ENCODE measurements around the gene INSR. TPM values are rescaled to one million over a fixed set of nuclear protein-coding genes. Genes with fewer than 3 reads are reported as not detected.
A peak's percentile ranks its signal among the peaks of the same experiment; 100 is the strongest.
"Not testable (repeated sequence)": the region's sequence is repeated elsewhere in the genome, so short reads cannot be mapped to it uniquely, and the experiment has no call there.

The INSR gene
- total RNA-seq, 1 donor from 2014 or later, result 71.9 TPM

DNA sequence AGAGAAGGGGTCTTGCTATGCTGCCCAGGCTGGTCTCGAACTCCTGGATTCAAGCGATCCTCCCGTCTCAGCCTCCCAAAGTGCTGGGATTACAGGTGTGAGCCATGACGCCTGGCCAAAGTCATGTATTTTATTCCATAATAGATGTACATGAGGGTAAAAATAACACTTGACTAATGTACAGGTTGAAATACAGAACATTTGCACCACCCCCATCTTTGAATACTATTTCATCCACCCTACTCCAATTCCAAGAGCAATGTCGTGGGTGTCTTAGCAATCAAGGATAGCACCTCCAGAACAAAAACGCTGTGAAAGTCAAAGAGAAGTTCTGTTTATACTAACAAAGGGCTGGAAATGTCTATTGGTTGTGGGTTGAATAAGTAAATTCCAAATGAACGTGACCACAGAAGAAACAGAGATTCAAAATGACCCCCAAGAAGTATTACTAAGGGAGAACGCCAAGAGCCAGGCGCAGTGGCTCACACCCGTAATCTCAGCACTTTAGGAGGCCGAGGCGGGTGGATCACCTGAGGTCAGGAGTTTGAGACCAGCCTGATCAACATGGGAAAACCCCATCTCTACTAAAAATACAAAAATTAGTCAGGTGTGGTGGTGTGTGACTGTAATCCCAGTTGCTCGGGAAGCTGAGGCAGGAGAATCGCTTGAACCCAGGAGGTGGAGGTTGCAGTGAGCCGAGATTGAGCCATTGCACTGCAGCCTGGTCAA is 84.5 kb downstream of the INSR start:
- ATAC-seq (ENCODE audit: poor library complexity); intact Hi-C loops (cut with DNase I); DNase-seq: not testable (repeated sequence)

DNA sequence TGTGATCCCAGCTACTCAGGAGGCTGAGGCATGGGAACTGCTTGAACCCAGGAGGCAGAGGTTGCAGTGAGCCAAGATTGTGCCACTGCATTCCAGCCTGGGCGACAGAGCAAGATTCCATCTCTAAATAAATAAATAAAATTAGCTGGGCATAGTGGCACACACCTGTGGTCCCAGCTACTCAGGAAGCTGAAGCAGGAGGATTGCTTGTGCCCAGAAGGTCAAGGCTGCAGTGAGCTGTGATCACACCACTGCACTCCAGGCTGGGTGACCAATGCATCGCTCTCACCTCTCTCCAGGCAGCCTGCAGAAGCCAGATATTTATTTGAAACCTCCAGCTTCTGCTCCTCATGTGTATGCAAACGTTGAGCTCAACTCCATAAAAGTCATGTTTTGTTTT is 85.2 kb downstream of the INSR start:
- intact Hi-C loops (cut with DNase I); ATAC-seq (ENCODE audit: poor library complexity); DNase-seq: not testable (repeated sequence)

DNA sequence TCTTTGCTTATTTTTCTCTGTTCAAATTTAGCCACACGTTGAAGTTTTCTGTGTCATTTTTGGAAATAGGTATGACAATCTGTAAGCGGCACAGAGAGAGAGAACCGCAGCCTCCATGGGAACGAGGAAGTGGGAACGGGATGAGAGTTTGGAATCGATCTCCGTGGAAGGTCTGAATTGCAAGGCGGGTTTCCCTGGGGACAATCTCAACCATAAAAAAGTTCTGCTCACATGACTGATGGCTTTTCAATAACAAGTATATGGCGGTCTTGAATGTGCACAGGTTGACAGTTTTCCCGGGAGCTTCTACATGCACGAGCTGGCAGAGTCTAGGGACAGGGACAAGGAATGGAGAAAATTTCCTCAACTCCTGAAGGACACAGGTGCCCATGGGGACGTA is 90.9 kb downstream of the INSR start:
- ATAC-seq (ENCODE audit: poor library complexity) (no peak), DNase-seq (no peak)
- intact Hi-C loops (cut with DNase I), result no loop called here

DNA sequence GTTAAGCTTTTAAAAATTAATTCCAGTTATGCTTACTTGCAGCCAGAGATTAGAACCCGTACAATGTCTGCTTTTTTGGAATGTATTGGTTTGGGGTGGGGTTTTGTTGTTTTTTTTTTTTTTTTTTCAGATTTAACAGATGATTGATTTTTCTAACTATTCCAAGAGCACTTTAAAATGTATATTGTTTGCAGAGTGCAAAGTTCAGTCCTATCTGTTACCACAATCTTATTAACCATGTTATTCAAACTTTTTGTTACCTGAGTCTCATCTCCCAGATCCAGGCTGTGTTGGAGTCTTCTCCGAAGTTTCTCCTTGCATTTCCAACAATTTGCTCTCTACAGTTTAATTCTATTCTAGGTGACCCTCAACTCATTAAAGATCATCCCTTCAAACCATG is 91.3 kb downstream of the INSR start:
- DNase-seq, result no peak
- no peak for ATAC-seq (ENCODE audit: poor library complexity)
- intact Hi-C loops (cut with DNase I), result no loop called here

DNA sequence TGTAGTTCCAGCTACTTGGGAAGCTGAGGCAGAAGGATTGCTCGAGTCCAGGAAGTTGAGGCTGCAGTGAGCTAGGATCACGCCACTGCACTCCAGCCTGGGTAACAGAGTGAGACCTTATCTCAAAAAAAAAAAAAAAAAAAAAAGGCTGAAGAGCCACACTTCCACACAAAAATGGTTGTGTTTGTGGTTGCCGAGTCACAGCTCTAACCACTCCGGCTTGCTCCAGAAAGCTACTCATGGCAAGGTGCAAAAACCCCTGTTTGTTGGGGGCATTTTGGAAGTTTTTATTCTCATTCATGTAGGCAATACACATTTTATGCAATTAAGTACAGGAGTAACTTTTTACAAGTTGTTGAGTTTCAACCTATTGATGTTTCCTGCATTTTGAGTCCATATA is 93.5 kb downstream of the INSR start:
- DNase-seq (no peak), ATAC-seq (ENCODE audit: poor library complexity) (no peak)
- intact Hi-C loops (cut with DNase I), result no loop called here

DNA sequence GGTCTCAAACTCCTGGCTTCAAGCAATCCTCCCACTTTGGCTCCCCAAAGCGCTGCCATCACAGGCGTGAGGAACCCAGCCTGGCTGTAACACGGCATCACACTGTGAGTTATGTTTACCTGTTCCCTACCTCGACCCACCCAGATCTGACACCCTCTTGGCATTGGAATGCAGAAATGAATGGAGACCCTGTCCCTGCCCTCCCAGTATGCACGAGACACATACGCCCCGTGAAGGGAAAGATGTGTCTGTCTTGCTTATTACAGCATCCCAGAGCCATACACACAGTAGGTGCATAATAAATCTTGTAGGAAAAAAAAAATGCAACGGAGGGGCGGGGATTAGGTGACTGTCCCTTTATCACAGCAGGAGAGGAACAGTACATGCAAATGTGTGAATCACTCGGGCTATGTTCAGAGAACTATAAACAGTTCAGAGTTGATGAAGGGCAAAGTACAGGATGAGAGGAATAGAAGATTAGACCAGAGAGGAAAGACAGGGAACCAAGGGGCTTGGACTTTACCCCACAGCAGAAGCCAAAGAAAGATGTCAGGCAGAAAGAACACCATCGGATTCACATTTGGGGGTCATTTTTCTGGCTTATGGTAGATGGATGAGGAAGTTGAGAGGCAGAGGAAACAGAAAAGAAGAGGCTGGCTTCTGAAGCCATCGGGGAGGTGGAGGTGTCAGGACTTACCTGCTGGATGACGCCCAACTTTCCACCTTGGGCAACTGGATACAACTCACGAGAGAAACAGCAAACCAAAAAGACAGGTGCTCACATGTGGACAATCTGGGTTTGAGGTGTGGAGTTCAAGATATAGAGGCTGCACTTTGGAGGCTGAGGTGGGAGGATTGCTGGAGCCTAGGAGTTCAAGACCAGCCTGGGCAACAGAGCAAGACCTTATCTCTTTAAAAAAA is 94.3 kb downstream of the INSR start:
- ATAC-seq (ENCODE audit: poor library complexity), result no peak
- intact Hi-C loops (cut with DNase I), result loop anchor here (2.0 kb wide), 1 partner anchor 95 kb away; the partner anchor contains the start of gene INSR
- no peak for DNase-seq

DNA sequence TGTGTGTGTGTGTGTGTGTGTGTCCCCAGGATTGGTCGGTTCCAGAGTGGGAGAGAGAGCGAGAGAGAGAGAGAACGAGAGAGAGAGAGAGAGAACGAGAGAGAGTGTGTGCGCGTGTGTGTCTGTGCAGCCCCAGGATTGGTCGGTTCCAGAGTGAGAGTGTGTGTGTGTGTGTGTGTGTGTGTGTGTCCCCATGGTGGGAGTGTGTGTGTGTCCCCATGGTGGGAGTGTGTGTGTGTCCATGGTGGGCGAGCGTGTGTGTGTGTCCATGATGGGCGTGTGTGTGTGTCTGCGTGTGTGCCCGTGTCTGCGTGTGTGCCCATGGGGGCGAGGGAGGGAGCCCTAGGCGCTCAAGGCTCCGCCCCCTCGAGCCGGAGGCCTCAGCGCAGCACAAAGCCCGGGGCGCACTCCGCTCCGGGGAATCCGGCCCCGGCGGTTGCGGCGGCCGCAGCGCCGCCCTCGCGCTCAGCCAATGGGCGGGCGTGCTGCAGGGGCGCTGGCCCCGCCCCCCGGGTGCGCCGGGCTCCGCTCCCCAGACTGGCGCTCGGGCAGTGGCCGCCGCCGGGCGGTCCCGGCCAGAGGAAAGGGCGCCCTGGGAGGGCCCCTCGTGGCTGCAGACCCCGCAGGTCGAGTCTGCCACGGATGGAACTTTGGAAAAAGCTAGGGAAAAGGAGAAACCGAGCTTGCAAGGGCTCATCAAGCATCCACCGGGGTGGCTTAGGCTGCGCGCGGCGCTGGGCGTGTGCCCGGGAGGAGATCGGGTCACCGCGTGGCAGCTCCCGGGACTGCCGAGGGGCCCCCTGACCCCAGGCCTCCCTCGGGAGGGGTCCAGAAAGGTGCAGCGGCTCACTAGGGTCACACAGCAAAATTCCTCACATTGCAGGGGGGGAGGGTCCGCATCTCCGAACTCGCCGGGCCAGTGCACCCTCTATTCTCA is 96.2 kb downstream of the INSR start:
- peak; percentile 95 for ATAC-seq (ENCODE audit: poor library complexity)
- DNase-seq, result peak; percentile 96
- intact Hi-C loops (cut with DNase I), result loop anchor here (2.0 kb wide), 1 partner anchor 97 kb away; the partner anchor contains the start of gene INSR

DNA sequence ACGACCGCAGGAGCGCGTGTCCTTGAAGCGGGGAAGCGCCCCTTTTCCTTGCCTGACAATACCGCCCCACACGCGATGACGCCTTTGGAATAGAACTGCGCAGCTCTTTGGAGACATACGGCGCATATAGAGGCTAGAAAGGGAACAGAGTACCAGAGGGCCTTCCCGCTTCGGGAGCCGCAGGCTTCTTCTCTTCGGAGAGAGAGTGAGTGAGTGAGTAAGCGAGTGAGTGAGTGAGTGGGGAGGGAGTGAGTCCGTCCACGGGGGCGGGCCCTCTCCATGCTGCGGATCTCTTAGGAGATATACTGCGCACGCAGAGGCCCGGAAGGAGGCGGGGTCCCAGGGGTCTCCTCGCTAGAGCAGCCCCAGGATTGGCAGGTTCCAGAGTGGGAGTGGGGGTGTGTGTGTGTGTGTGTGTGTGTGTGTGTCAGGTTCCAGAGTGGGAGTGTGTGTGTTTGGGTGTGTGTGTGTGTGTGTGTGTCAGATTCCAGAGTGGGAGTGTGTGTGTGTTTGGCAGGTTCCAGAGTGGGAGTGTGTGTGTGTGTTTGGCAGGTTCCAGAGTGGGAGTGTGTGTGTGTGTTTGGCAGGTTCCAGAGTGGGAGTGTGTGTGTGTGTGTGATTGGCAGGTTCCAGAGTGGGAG is 97.0 kb downstream of the INSR start:
- DNase-seq (peak; percentile 96), ATAC-seq (ENCODE audit: poor library complexity) (peak; percentile 85)
- intact Hi-C loops (cut with DNase I), result no loop called here

- ATAC-seq (ENCODE audit: poor library complexity) (no peak), DNase-seq (peak; percentile 50)
- intact Hi-C loops (cut with DNase I), result no loop called here
Observed at GRCh38 chr19:7196763-7197118, 97.5 kb downstream of the INSR start.

GRCh38 chr19:7195046-7195445 is 99.2 kb downstream of the INSR start:
- DNase-seq (no peak), ATAC-seq (ENCODE audit: poor library complexity) (no peak)
- intact Hi-C loops (cut with DNase I), result no loop called here

- DNase-seq, result no peak
Observed at GRCh38 chr19:7194566-7194965, 99.6 kb downstream of the INSR start.

DNA sequence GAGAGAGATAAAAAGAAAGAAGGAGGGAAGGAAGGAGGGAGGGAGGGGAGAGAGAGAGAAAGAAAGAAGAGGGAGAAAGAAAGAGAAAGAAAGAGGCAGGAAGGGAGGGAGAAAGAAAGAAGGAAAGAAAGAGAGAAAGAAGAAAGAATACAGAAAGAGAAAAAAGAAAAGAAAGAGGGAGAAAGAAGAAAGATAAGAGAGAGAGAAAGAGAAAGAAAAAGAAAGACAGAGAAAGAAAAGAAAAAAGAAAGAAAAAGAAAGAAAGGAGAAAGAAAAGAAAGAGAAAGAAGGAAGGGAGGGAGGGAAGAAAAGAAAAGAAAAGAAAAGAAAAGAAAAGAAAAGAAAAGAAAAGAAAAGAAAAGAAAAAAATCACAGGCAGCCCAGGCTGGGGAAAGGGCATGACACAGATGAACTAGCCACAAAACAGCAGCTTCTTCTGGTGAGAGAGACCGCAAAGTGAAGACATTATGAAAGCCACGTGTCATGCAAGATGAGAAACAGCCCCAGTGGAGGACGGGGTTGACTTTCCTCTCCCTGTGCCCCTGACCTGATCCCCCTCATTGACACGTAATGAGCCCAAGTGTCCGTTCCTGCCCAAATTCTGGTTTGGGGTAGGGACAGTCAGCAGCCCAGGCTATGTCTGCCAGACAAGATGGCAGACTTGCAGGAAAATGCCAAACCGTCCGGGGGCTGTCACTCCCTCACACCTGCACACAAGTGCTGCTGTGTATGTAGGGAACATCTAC is 102.1 kb downstream of the INSR start:
- DNase-seq, result no peak
- no peak for ATAC-seq (ENCODE audit: poor library complexity)
- intact Hi-C loops (cut with DNase I), result no loop called here

More at GRCh38 chr19:7194566-7194965, 99.6 kb downstream of the INSR start:
- no peak for ATAC-seq (ENCODE audit: poor library complexity)
- intact Hi-C loops (cut with DNase I), result no loop called here

GRCh38 chr19:7188698-7189629 is 105.2 kb downstream of the INSR start:
- no peak for DNase-seq

DNA sequence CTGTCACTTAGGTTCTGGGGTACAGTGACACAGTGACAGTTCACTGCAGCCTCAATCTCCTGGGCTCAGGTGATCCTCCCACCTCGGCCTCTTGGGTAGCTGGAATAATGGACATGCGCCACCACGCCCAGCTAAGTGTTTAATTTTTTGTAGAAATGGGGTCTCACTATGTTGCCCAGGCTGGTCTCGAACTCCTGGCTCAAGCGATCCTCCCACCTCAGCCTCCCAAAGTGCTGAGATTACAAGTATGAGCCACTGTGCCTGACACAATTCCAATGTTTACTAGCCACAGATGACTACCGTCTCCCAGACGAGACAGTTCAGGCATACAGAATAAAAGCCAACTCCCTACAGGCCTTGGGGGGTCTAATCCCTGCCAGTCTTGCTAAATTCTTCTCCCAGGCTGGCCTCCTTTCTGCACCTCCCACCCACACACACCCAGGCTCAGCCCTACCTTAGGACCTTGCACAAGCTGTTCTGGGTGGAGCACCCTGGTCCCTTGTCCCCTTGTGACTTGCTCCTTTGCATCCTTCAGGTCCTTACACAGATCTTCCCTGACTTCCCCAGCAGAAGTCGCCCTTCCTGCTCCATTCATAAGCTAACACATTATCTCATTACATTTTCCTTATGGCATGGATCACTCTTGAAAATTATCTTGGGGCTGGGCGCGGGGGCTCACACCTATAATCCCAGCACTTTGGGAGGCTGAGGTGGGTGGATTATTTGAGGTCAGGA is 106.4 kb downstream of the INSR start:
- DNase-seq (no peak), ATAC-seq (ENCODE audit: poor library complexity) (no peak)
- intact Hi-C loops (cut with DNase I), result no loop called here

More at GRCh38 chr19:7188698-7189629, 105.2 kb downstream of the INSR start:
- intact Hi-C loops (cut with DNase I), result no loop called here
- peak; percentile 48 for ATAC-seq (ENCODE audit: poor library complexity)

DNA sequence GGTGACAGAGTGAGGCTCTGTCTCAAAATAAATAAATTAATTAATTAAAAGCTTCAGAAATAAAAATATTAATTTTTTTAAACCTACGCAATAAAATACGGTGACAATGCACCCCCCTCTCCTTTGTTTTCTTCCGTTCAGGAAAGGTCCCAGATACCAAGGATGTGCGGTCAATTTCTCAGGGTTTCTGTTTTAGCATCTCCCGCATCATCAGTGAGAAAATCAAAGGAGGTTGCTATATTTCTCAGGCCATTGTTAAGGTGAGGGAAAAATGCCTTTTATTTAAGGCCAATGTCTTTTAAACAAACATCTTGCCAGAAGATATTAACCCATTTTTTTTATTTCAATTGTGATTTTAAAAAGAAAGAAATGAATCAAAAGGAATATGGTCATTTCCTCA is 111.7 kb downstream of the INSR start:
- DNase-seq (no peak), ATAC-seq (ENCODE audit: poor library complexity) (no peak)
- intact Hi-C loops (cut with DNase I), result no loop called here

DNA sequence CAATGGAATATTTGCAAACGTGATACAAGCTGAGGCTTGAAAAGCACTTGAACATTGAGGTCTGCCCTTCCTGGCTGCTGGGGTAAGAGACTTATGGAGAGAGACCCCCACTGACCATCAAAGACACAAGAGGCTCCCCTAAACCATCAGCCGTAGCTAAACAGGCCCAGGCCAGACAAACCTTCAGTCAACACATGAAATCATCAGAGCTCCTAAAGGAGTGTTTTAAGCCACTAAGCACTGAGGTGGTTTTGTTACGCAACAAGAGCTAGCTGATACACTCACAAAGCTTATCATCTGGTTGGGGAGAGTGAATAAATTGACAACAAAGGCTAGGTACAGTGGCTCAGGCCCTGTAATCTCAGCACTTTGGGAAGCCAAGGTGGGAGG is 114.3 kb downstream of the INSR start:
- ATAC-seq (ENCODE audit: poor library complexity) (no peak), DNase-seq (no peak)
- intact Hi-C loops (cut with DNase I), result no loop called here
